Endothelial cell of umbilical vein (primary cell): ENCODE measurements around the gene MVP. TPM values are rescaled to one million over a fixed set of nuclear protein-coding genes. Genes with fewer than 3 reads are reported as not detected.
"Not testable (repeated sequence)": the region's sequence is repeated elsewhere in the genome, so short reads cannot be mapped to it uniquely, and the experiment has no call there.

Experiments
- Bru-seq: library from RNA; stranded (reverse); fragments of 400-500 nt; gene quantifications from one replicate; lab custom pipeline; 2021; lab: Mats Ljungman, UMichigan
- BruChase-seq, 2 experiments: library from RNA; stranded (reverse); fragments of 400-500 nt; gene quantifications; one replicate each; lab custom pipeline; 2021; lab: Mats Ljungman, UMichigan
- BruUV-seq: library from RNA; stranded (reverse); fragments of 400-500 nt; replicated peaks from 2 replicates; lab custom pipeline; 2021; lab: Mats Ljungman, UMichigan
- CTCF ChIA-PET: fragments of 300-600, 350-600 bp; sonication (Branson Sonifier 250); formaldehyde crosslinking; loops from one replicate; lab custom pipeline; 2021; ENCODE audit warnings: antibody characterized with exemption, inconsistent platforms; lab: Charles Lee
- POLR2A ChIA-PET: fragments of 300-600, 350-600 bp; sonication (Branson Sonifier 250); formaldehyde crosslinking; loops from one replicate; lab custom pipeline; 2021; ENCODE audit warnings: antibody characterized with exemption, inconsistent platforms; lab: Charles Lee
- DNase-seq: peaks from one replicate; pipeline ENCODE4 v3.0.0-alpha.2; 2011; ENCODE audit warnings: low read depth, low spot score
- FAIRE-seq: peaks from 2 replicates; lab custom pipeline; 2011; peaks lifted over from hg19 to GRCh38; lab: Jason Lieb, UNC
- H2AFZ ChIP-seq: 2 replicates; pipeline ENCODE4 v1.6.0; 2012; ENCODE audit warnings: low read depth, low read length, control low read depth, inconsistent platforms
- H3K27ac ChIP-seq: 2 replicates; pipeline ENCODE4 v1.5.1; 2011; ENCODE audit warnings: low read depth, mild to moderate bottlenecking, control low read depth, low read length, moderate library complexity; ENCODE audit not compliant: insufficient read depth
- H3K27me3 ChIP-seq, 2 experiments: 2 replicates each; pipeline versions ENCODE4 v1.6.0 to v1.6.1; 2011; ENCODE audit warnings: low read length in 2 of 2, mixed read lengths in 1 of 2; ENCODE audit not compliant: control insufficient read depth in 2 of 2, insufficient read depth in 2 of 2
- H3K36me3 ChIP-seq, 2 experiments: 2 replicates in 1 of 2; 3 replicates in 1 of 2; pipeline ENCODE4 v1.5.1; 2011; ENCODE audit warnings: low read length in 2 of 2, mild to moderate bottlenecking in 1 of 2, moderate library complexity in 1 of 2; ENCODE audit not compliant: control insufficient read depth in 2 of 2, insufficient read depth in 2 of 2; ENCODE audit errors: extremely low read depth in 1 of 2
- H3K4me1 ChIP-seq: 3 replicates; pipeline ENCODE4 v1.5.1; 2011; ENCODE audit warnings: mild to moderate bottlenecking, low read length; ENCODE audit not compliant: control insufficient read depth, insufficient read depth; ENCODE audit errors: extremely low read depth
- H3K4me2 ChIP-seq: 2 replicates; pipeline ENCODE4 v1.6.1; 2011; ENCODE audit warnings: low read length, control low read depth, mixed read lengths; ENCODE audit not compliant: insufficient read depth
- H3K4me3 ChIP-seq, 3 experiments: fragments of 200-600 bp in 1 of 3; sonication (generic), shearing (Covaris generic) in 1 of 3; replicated peaks in 1 of 3; 2 replicates each; pipeline ENCODE4 v1.5.1; 2011 to 2016; ENCODE audit warnings: control low read depth in 3 of 3, low read length in 3 of 3, mild to moderate bottlenecking in 2 of 3, inconsistent platforms in 1 of 3, low read depth in 1 of 3, moderate library complexity in 1 of 3; ENCODE audit not compliant: insufficient read depth in 1 of 3
- H3K79me2 ChIP-seq: 2 replicates; pipeline ENCODE4 v1.6.0; 2012; ENCODE audit warnings: low read length, inconsistent platforms; ENCODE audit not compliant: control insufficient read depth, insufficient read depth
- H3K9ac ChIP-seq: replicated peaks from 2 replicates; pipeline ENCODE3; 2011; ENCODE audit warnings: low read length, control low read depth; ENCODE audit not compliant: insufficient read depth; ENCODE audit errors: extremely low read depth
- H3K9me1 ChIP-seq: replicated peaks from 3 replicates; pipeline ENCODE4 v1.6.0; 2011; ENCODE audit warnings: mild to moderate bottlenecking, low read length; ENCODE audit not compliant: control insufficient read depth, insufficient read depth; ENCODE audit errors: extremely low read depth
- H3K9me3 ChIP-seq: replicated peaks from 2 replicates; pipeline ENCODE4 v1.5.1; 2012; ENCODE audit warnings: low read length, inconsistent platforms; ENCODE audit not compliant: control insufficient read depth, insufficient read depth
- H4K20me1 ChIP-seq: replicated peaks from 2 replicates; pipeline ENCODE3; 2011; ENCODE audit warnings: mild to moderate bottlenecking, low read length; ENCODE audit not compliant: control insufficient read depth, insufficient read depth; ENCODE audit errors: extremely low read depth
- MYC ChIP-seq: IDR thresholded peaks from one replicate; pipeline ENCODE4 v1.6.1; 2011; ENCODE audit warnings: mild to moderate bottlenecking, low read depth, low read length
- POLR2A ChIP-seq: IDR thresholded peaks from 2 replicates; pipeline ENCODE4 v1.6.1; 2012; ENCODE audit warnings: low read depth, mild to moderate bottlenecking, control low read depth, low read length
- POLR2AphosphoS5 ChIP-seq: IDR thresholded peaks from 2 replicates; pipeline ENCODE4 v1.6.1; 2012; ENCODE audit warnings: low read depth, mild to moderate bottlenecking, control low read depth, low read length, moderate library complexity; ENCODE audit not compliant: insufficient read depth
- dilution Hi-C: fragments of 300-500 bp; cut with MboI; formaldehyde crosslinking; loops from one replicate; pipeline ENCODE4 v1.15.0; 2019; ENCODE audit warnings: low sequenced_read_pairs; ENCODE audit not compliant: extremely low pct_ligation_motif_present
- intact Hi-C: fragments of 100-400 bp; cut with micrococcal nuclease; formaldehyde crosslinking; loops from one replicate; pipeline ENCODE4 v1.10.0; 2022
- long read RNA-seq: library from polyadenylated mRNA; stranded (forward); transcript quantifications from one replicate; pipeline ENCODE4 v2.0.0, GENCODE V29; 2021
- polyA minus RNA-seq, 3 experiments: library from RNA; depleted of rRNA, polyadenylated mRNA; stranded (reverse); fragments of >200 nt; gene quantifications; 1 replicate in 1 of 3; 2 replicates in 2 of 3; pipeline ENCODE4 v1.2.3, GENCODE V29; 2011
- polyA plus RNA-seq, 4 experiments: library from polyadenylated mRNA; depleted of rRNA in 3 of 4; stranded (reverse) in 3 of 4; unstranded in 1 of 4; fragments of >200 nt; gene quantifications; 2 replicates each; pipeline versions ENCODE4 v1.2.1 to v1.2.3, GENCODE V29; 2011 to 2012; ENCODE audit warnings: missing spikeins in 1 of 4
- total RNA-seq: library from RNA; stranded (reverse); gene quantifications from 2 replicates; pipeline ENCODE4 v1.2.3, GENCODE V29; 2021

MVP gene
- total RNA-seq (116 and 118 TPM in 2 replicates), polyA plus RNA-seq (47.0 and 49.8 TPM in 2 replicates), polyA minus RNA-seq (123 and 214 TPM in 2 replicates), Bru-seq, nascent RNA (percentile 56 among the genes with signal in this experiment), BruChase-seq, experiment 1, labeled RNA remaining after a 6-hour chase (percentile 80 among the genes with signal in this experiment), BruChase-seq, experiment 2, labeled RNA remaining after a 2-hour chase (percentile 69 among the genes with signal in this experiment)
- polyA plus RNA-seq (2011; cell fraction: cytosol; rRNA removed), result 45.7 and 48.2 TPM in 2 replicates
- polyA plus RNA-seq (2011; cell fraction: nucleus; rRNA removed), result 118 and 126 TPM in 2 replicates
- polyA plus RNA-seq (2012), result 154 and 197 TPM in 2 replicates
- 47.5 TPM for polyA minus RNA-seq (2011; cell fraction: cytosol; rRNA and poly(A)+ RNA removed)
- 42.1 and 68.7 TPM in 2 replicates for polyA minus RNA-seq (2011; cell fraction: nucleus; rRNA and poly(A)+ RNA removed)
- long read RNA-seq, transcript MVP-202 (15 exons, 2,925 nt), result minor isoform, 58 of 363 reads
- long read RNA-seq, transcript MVP-201 (15 exons, 2,870 nt), result major isoform, 216 of 363 reads
- long read RNA-seq, partial matches to known transcripts, result 65 of 363 reads
- long read RNA-seq, other reads (novel, unspliced or antisense), result 24 of 363 reads

DNA sequence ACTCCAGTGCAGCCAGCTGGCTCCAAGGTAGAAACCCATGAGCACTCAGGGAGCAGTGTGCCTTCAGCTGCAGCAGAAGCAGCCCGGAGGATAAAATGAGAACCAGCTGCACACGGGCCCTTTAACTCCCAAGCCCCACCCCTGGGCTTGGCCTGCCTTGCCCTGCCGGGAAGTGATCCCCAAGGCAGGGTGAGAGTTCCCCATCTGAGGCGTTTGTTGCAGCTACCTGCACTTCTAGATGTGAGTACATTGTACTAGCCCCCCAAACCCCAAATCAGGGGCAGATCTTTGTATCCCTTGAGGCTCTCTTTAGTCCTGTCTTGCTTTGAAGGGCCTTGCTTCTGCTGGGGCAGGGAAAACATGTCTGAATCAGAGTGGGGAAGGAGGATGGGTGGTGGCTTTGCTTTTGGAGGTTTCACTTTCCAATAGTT is at the start of gene MVP:
MVP (plus strand) TSS at position 192 of the 431 bp plus-strand sequence. CDS start 10,088 bp downstream, outside the sequence.
- peak; percentile 49 for TF ChIP-seq POLR2A
- TF ChIP-seq MYC, result no peak
- TF ChIP-seq POLR2AphosphoS5, result peak; percentile 36
- Histone ChIP-seq H3K9me3 (no peaks in the 10 kb centered on the region), H3K4me1 (peaks cover 48% of the 10 kb centered on the region), H3K36me3 (peaks cover 0 to 5% of the 10 kb centered on the region in 2 experiments), H3K79me2 (peaks cover 35% of the 10 kb centered on the region), H3K9ac (peak within 1 kb of the TSS; percentile 63), H4K20me1 (no peaks in the 10 kb centered on the region), H3K4me2 (peak within 1 kb of the TSS; percentile 89), H3K27ac (peak within 1 kb of the TSS; percentile 67), H3K4me3 (peak within 1 kb of the TSS; percentile 29 to 91 (median 60)), H3K9me1 (no peaks in the 10 kb centered on the region), H2AFZ (no peak within 1 kb of the TSS), H3K27me3 (no peaks in the 10 kb centered on the region)
- BruUV-seq, result no TSS peak
- dilution Hi-C loops (no loop called here), intact Hi-C loops (loop anchor here (2.0 to 10.0 kb wide), 5 partner anchors 29 to 152 kb away; partner anchors contain the start of genes ASPHD1, CDIPT, KCTD13 and TAOK2)
- DNase-seq (peak; percentile 42), FAIRE-seq (peak; percentile 94)
- CTCF ChIA-PET, result interaction anchor here (0.8 to 8.2 kb wide), 4 partner anchors 13 to 156 kb away, joined by 3 to 140 read pairs (median 10); no protein-coding TSS in a partner anchor
- POLR2A ChIA-PET, result interaction anchor here (1.0 kb wide), 1 partner anchor 27 kb away, joined by 4 read pairs; no protein-coding TSS in a partner anchor

DNA sequence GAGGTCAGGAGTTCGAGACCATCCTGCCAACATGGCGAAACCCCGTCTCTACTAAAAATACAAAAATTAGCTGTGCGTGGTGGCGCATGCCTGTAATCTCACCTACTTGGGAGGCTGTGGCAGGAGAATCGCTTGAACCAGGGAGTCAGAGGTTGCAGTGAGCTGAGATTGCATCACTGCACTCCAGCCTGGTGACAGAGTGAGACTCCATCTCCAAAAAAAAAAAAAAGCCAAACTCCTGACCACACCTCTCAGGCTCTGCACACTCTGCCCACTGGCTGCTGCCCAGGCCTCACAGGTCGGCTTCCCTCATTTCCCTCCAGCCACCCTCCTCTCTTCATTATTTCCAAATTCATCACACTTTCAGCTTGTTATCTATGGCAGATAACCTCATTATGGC is 47.9 kb upstream of the MVP start:
- dilution Hi-C loops, BruUV-seq, H3K9ac ChIP-seq, intact Hi-C loops, H3K27ac ChIP-seq, DNase-seq, H3K9me3 ChIP-seq, H3K79me2 ChIP-seq, H3K36me3 ChIP-seq, H3K4me3 ChIP-seq, FAIRE-seq, H3K9me1 ChIP-seq, H4K20me1 ChIP-seq, H3K27me3 ChIP-seq, H3K4me2 ChIP-seq, H3K4me1 ChIP-seq, H2AFZ ChIP-seq: not testable (repeated sequence)
- ChIA-PET CTCF (interaction anchor here (1.1 kb wide), 1 partner anchor 13 kb away, joined by 6 read pairs; no protein-coding TSS in a partner anchor), POLR2A (interaction anchor here (0.6 kb wide), 1 partner anchor 56 kb away, joined by 6 read pairs; no protein-coding TSS in a partner anchor)
